Suprapubic skin (tissue), 4 donors: Measurements from ENCODE around the gene KIF25.

Experiments used
- EP300 ChIP-seq: sonication (generic); formaldehyde crosslinking; IDR thresholded peaks from one replicate; pipeline ENCODE4 v1.6.1; 2017; ENCODE audit warnings: antibody characterized with exemption
- POLR2A ChIP-seq, 2 donors: fragments of 450-650 bp; IDR thresholded peaks; one replicate each; pipeline ENCODE4 v1.6.1; 2017; ENCODE audit warnings: antibody characterized with exemption in 2 of 2, mild to moderate bottlenecking in 2 of 2, moderate library complexity in 2 of 2
- POLR2AphosphoS5 ChIP-seq, 3 donors: sonication (generic); formaldehyde crosslinking; IDR thresholded peaks; one replicate each; pipeline ENCODE4 v1.6.1; 2017; ENCODE audit warnings: antibody characterized with exemption in 3 of 3
- TF ChIP-seq, protein P1 (sequence below), 2 donors: fragments of 200-600 bp in 1 of 2; fragments of 450-650 bp in 1 of 2; sonication (generic) in 1 of 2; IDR thresholded peaks; one replicate each; pipeline ENCODE4 v1.5.1; 2016 to 2019; ENCODE audit warnings: antibody characterized with exemption in 2 of 2, mild to moderate bottlenecking in 1 of 2, moderate library complexity in 1 of 2

DNA sequence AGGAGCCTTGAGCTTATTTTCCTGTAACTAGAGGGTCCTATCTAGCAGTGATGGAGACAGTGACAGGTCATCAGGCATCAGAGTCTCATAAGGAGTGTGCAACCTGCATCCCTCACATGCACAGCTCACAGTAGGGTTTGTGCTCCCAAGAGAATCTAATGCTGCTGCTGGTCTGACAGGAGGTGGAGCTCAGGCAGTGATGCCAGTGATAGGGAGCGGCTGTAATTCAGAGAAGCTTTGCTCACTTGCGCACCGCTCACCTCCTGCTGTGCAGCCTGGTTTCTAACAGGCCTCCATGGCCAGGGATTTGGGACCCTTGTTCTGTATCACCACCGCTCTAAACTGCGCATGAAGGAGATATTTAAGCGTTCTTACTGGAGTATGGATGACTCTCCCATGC, 5.3 kb downstream of the KIF25 start:
- TF ChIP-seq POLR2A (IDR thresholded peaks at IDR 0.05) (no peak), POLR2AphosphoS5 (IDR thresholded peaks at IDR 0.05) (no peak), EP300 (no peak)
- TF ChIP-seq, protein P1, sequence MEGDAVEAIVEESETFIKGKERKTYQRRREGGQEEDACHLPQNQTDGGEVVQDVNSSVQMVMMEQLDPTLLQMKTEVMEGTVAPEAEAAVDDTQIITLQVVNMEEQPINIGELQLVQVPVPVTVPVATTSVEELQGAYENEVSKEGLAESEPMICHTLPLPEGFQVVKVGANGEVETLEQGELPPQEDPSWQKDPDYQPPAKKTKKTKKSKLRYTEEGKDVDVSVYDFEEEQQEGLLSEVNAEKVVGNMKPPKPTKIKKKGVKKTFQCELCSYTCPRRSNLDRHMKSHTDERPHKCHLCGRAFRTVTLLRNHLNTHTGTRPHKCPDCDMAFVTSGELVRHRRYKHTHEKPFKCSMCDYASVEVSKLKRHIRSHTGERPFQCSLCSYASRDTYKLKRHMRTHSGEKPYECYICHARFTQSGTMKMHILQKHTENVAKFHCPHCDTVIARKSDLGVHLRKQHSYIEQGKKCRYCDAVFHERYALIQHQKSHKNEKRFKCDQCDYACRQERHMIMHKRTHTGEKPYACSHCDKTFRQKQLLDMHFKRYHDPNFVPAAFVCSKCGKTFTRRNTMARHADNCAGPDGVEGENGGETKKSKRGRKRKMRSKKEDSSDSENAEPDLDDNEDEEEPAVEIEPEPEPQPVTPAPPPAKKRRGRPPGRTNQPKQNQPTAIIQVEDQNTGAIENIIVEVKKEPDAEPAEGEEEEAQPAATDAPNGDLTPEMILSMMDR (IDR thresholded peaks at IDR 0.05), result no peak
